HepG2 (cell line): ENCODE data around the gene TAMALIN. TPM values are rescaled to one million over a fixed set of nuclear protein-coding genes. Genes with fewer than 3 reads are reported as not detected.

ENCODE experiments used
- AHDC1 ChIP-seq: sonication (generic); formaldehyde crosslinking; IDR thresholded peaks from 2 replicates; pipeline ENCODE4 v1.5.1; 2020; ENCODE audit warnings: mild to moderate bottlenecking, missing genetic modification reagents, borderline replicate concordance
- FOXK1 ChIP-seq: sonication (generic); formaldehyde crosslinking; IDR thresholded peaks from 2 replicates; pipeline ENCODE4 v1.4.0; 2020; ENCODE audit warnings: low read depth, missing genetic modification reagents, borderline replicate concordance
- HBP1 ChIP-seq: IDR thresholded peaks from 2 replicates; pipeline ENCODE4 v1.6.1; 2016; ENCODE audit warnings: low read depth, control low read depth
- MED8 ChIP-seq: sonication (generic); formaldehyde crosslinking; IDR thresholded peaks from 2 replicates; pipeline ENCODE4 v1.8.1; 2023; ENCODE audit warnings: mild to moderate bottlenecking, missing genetic modification reagents; ENCODE audit not compliant: insufficient replicate concordance
- SNAPC4 ChIP-seq: sonication (generic); formaldehyde crosslinking; IDR thresholded peaks from 2 replicates; pipeline ENCODE4 v1.4.0; 2020; ENCODE audit warnings: mild to moderate bottlenecking, missing genetic modification reagents
- SOX6 ChIP-seq, 2 experiments: fragments of 450-650 bp in 1 of 2; sonication (generic) in 1 of 2; formaldehyde crosslinking in 1 of 2; IDR thresholded peaks; 2 replicates each; pipeline versions ENCODE4 v1.4.0 to v1.6.1; 2017 to 2020; ENCODE audit warnings: antibody characterized with exemption in 1 of 2, mild to moderate bottlenecking in 1 of 2, missing genetic modification reagents in 1 of 2
- TBL1XR1 ChIP-seq: fragments of 150-350 bp; IDR thresholded peaks from 2 replicates; pipeline ENCODE4 v1.6.1; 2014; ENCODE audit warnings: borderline replicate concordance, low read length; ENCODE audit not compliant: partially characterized antibody
- ZNF280D ChIP-seq: sonication (generic); formaldehyde crosslinking; IDR thresholded peaks from 2 replicates; pipeline ENCODE4 v1.5.1; 2020; ENCODE audit warnings: mild to moderate bottlenecking, missing genetic modification reagents
- ZNF430 ChIP-seq: sonication (generic); formaldehyde crosslinking; IDR thresholded peaks from 2 replicates; pipeline ENCODE4 v1.9.0; 2021; ENCODE audit warnings: mild to moderate bottlenecking, missing genetic modification reagents
- ZNF724P ChIP-seq: sonication (generic); formaldehyde crosslinking; IDR thresholded peaks from 2 replicates; pipeline ENCODE4 v1.8.0; 2022; ENCODE audit warnings: missing genetic modification reagents, borderline replicate concordance
- polyA plus RNA-seq, 8 experiments: library from polyadenylated mRNA; depleted of rRNA in 3 of 8; stranded (reverse) in 7 of 8; unstranded in 1 of 8; fragments of >200 nt; fragmentation: Illumina TruSeq in 4 of 8; extraction: Trizol in 4 of 8; gene quantifications; 2 replicates each; pipeline versions ENCODE4 v1.2.1 to v1.2.3, GENCODE V29; 2011 to 2016; ENCODE audit warnings: low read depth in 4 of 8, missing spikeins in 1 of 8, mixed read lengths in 1 of 8; ENCODE audit not compliant: insufficient read depth in 1 of 8
- total RNA-seq, 5 experiments: library from RNA; depleted of rRNA; stranded (reverse); fragments of >200 nt; fragmentation: Illumina TruSeq; extraction: Trizol; gene quantifications; 2 replicates each; pipeline ENCODE4 v1.2.3, GENCODE V29; 2016; ENCODE audit warnings: low read depth in 1 of 5

TAMALIN gene
- total and polyA plus RNA-seq, 2 of the 13 experiments (the other 11 are each of a cell fraction or from before 2014, with no cell fraction given): 2.9 to 10.9 TPM

- no peak for TF ChIP-seq SNAPC4 (CRISPR knock-in tag)
- TF ChIP-seq ZNF280D: no peak
- no peak for TF ChIP-seq SOX6 (IDR thresholded peaks at IDR 0.05)
- peak; percentile 60; the same call in 1 of the 2 replicates for TF ChIP-seq SOX6 (CRISPR knock-in tag; IDR thresholded peaks at IDR 0.05)
- peak; percentile 46; the same call in 1 of the 2 replicates for TF ChIP-seq AHDC1 (CRISPR knock-in tag)
- TF ChIP-seq ZNF724P (CRISPR knock-in tag): peak; percentile 61; the same call in 1 of the 2 replicates
- TF ChIP-seq HBP1 (CRISPR knock-in tag): 0 out of 2 replicates have a peak, but pooled peaks have one; percentile 48
- no peak for TF ChIP-seq FOXK1 (CRISPR knock-in tag)
- peak; percentile 33 for TF ChIP-seq TBL1XR1
- TF ChIP-seq MED8: no peak
- no peak for TF ChIP-seq ZNF430
Observed at GRCh38 chr12:52036587-52037171, 29.9 kb downstream of the TAMALIN start (continued).
